H1 (cell line): ENCODE measurements around the gene SHANK2. TPM values are rescaled to one million over a fixed set of nuclear protein-coding genes. Genes with fewer than 3 reads are reported as not detected.

ENCODE experiments used
- CTCF ChIA-PET: fragments of 300-600 bp; sonication (Branson Sonifier 250); formaldehyde crosslinking; loops from one replicate; lab custom pipeline; 2021; ENCODE audit not compliant: partially characterized antibody; lab: Charles Lee
- POLR2A ChIA-PET: fragments of 300-600 bp; sonication (Branson Sonifier 250); formaldehyde crosslinking; loops from one replicate; lab custom pipeline; 2021; ENCODE audit warnings: inconsistent platforms; ENCODE audit not compliant: partially characterized antibody; lab: Charles Lee
- DNase-seq, 2 experiments: peaks; one replicate each; pipeline versions ENCODE4 v3.0.0 to v3.0.0-alpha.2; 2010 to 2022; ENCODE audit warnings: low spot score in 2 of 2, low read depth in 1 of 2, mixed read lengths in 1 of 2
- FAIRE-seq: peaks from 2 replicates; lab custom pipeline; 2011; peaks lifted over from hg19 to GRCh38; lab: Jason Lieb, UNC
- H2AFZ ChIP-seq: 2 replicates; pipeline ENCODE4 v1.8.1; 2012; ENCODE audit warnings: low read length, inconsistent platforms
- H2AK5ac ChIP-seq: 2 replicates; pipeline ENCODE4 v1.6.1; 2013; ENCODE audit warnings: low read depth, low read length
- H2BK120ac ChIP-seq: replicated peaks from 2 replicates; pipeline ENCODE3; 2013; ENCODE audit warnings: low read depth, low read length, inconsistent platforms
- H2BK12ac ChIP-seq: 2 replicates; pipeline ENCODE4 v1.6.1; 2013; ENCODE audit warnings: low read depth, low read length
- H2BK15ac ChIP-seq: 2 replicates; pipeline ENCODE4 v1.6.1; 2013; ENCODE audit warnings: low read length
- H2BK20ac ChIP-seq: 2 replicates; pipeline ENCODE4 v1.6.1; 2013; ENCODE audit warnings: low read length
- H2BK5ac ChIP-seq: 2 replicates; pipeline ENCODE4 v1.6.1; 2013; ENCODE audit warnings: low read depth, low read length
- H3K14ac ChIP-seq: 2 replicates; pipeline ENCODE4 v1.6.1; 2013; ENCODE audit warnings: inconsistent platforms; ENCODE audit not compliant: insufficient read length
- H3K18ac ChIP-seq: 2 replicates; pipeline ENCODE4 v1.6.1; 2013; ENCODE audit warnings: low read length; ENCODE audit errors: extremely low read depth
- H3K23ac ChIP-seq: 2 replicates; pipeline ENCODE4 v1.6.1; 2013; ENCODE audit warnings: inconsistent platforms; ENCODE audit not compliant: insufficient read length
- H3K23me2 ChIP-seq: 2 replicates; pipeline ENCODE4 v1.6.1; 2013; ENCODE audit warnings: low read depth, low read length
- H3K27ac ChIP-seq: 2 replicates; pipeline ENCODE4 v1.6.1; 2011; ENCODE audit warnings: low read depth, low read length, inconsistent platforms
- H3K27me3 ChIP-seq, 4 experiments: replicated peaks in 1 of 4; 1 replicate in 1 of 4; 2 replicates in 3 of 4; pipeline versions ENCODE4 v1.6.1 to v1.8.1; 2011 to 2013; ENCODE audit warnings: low read length in 3 of 4, mild to moderate bottlenecking in 3 of 4, inconsistent platforms in 2 of 4, mixed read lengths in 2 of 4, moderate library complexity in 1 of 4; ENCODE audit not compliant: control insufficient read depth in 3 of 4, insufficient read depth in 3 of 4; ENCODE audit errors: extremely low read depth in 1 of 4
- H3K36me3 ChIP-seq, 4 experiments: 2 replicates each; pipeline versions ENCODE4 v1.6.1 to v1.8.1; 2011 to 2013; ENCODE audit warnings: mild to moderate bottlenecking in 4 of 4, low read length in 3 of 4, moderate library complexity in 2 of 4, control low read depth in 1 of 4, inconsistent platforms in 1 of 4; ENCODE audit not compliant: insufficient read depth in 4 of 4, control insufficient read depth in 2 of 4
- H3K4ac ChIP-seq: replicated peaks from 2 replicates; pipeline ENCODE3; 2013; ENCODE audit warnings: low read length, low read depth, mixed read lengths, inconsistent platforms; ENCODE audit not compliant: insufficient read length
- H3K4me1 ChIP-seq, 4 experiments: replicated peaks in 1 of 4; 1 replicate in 1 of 4; 2 replicates in 3 of 4; pipeline versions ENCODE4 v1.6.1 to v1.8.1; 2011 to 2013; ENCODE audit warnings: low read length in 3 of 4, inconsistent platforms in 2 of 4, mixed read lengths in 1 of 4; ENCODE audit not compliant: insufficient read depth in 4 of 4, control insufficient read depth in 3 of 4
- H3K4me2 ChIP-seq, 2 experiments: 2 replicates each; pipeline versions ENCODE4 v1.6.1 to v1.8.1; 2011 to 2013; ENCODE audit warnings: low read depth in 2 of 2, low read length in 2 of 2, control low read depth in 1 of 2, inconsistent platforms in 1 of 2, mild to moderate bottlenecking in 1 of 2; ENCODE audit not compliant: insufficient read depth in 1 of 2
- H3K4me3 ChIP-seq, 4 experiments: fragments of 200-600, 300-600 bp in 1 of 4; sonication (generic), shearing (Covaris generic), sonication (Bioruptor Twin) in 1 of 4; 2 replicates each; pipeline versions ENCODE4 v1.5.1 to v1.8.1; 2011 to 2016; ENCODE audit warnings: low read length in 4 of 4, low read depth in 3 of 4, control low read depth in 2 of 4, inconsistent platforms in 2 of 4, mild to moderate bottlenecking in 2 of 4, mixed read lengths in 1 of 4, moderate library complexity in 1 of 4; ENCODE audit not compliant: insufficient read depth in 2 of 4; ENCODE audit errors: extremely low read depth in 1 of 4
- H3K56ac ChIP-seq: replicated peaks from 2 replicates; pipeline ENCODE3; 2013; ENCODE audit warnings: low read depth, mild to moderate bottlenecking, mixed read lengths, low read length, inconsistent platforms; ENCODE audit not compliant: insufficient read length
- H3K79me1 ChIP-seq: 2 replicates; pipeline ENCODE4 v1.6.1; 2013; ENCODE audit warnings: low read depth, low read length, control low read depth
- H3K79me2 ChIP-seq, 2 experiments: 2 replicates each; pipeline versions ENCODE4 v1.6.1 to v1.8.1; 2012 to 2013; ENCODE audit warnings: low read length in 2 of 2, mild to moderate bottlenecking in 2 of 2, inconsistent platforms in 1 of 2; ENCODE audit not compliant: insufficient read depth in 2 of 2, control insufficient read depth in 1 of 2
- H3K9ac ChIP-seq, 4 experiments: replicated peaks in 1 of 4; 1 replicate in 1 of 4; 2 replicates in 3 of 4; pipeline versions ENCODE4 v1.6.1 to v1.8.1; 2011 to 2013; ENCODE audit warnings: low read depth in 3 of 4, low read length in 3 of 4, control low read depth in 2 of 4, mild to moderate bottlenecking in 2 of 4, moderate library complexity in 2 of 4, inconsistent platforms in 1 of 4; ENCODE audit errors: extremely low read depth in 1 of 4
- H3K9me3 ChIP-seq, 2 experiments: 2 replicates each; pipeline versions ENCODE4 v1.6.1 to v1.8.1; 2012 to 2013; ENCODE audit warnings: mild to moderate bottlenecking in 2 of 2, moderate library complexity in 2 of 2, control low read depth in 1 of 2, inconsistent platforms in 1 of 2, low read depth in 1 of 2, low read length in 1 of 2, mixed read lengths in 1 of 2; ENCODE audit not compliant: insufficient read depth in 2 of 2
- H4K20me1 ChIP-seq, 2 experiments: replicated peaks in 1 of 2; 2 replicates each; pipeline versions ENCODE3 to v1.8.1; 2011 to 2013; ENCODE audit warnings: inconsistent platforms in 2 of 2, low read length in 2 of 2, mild to moderate bottlenecking in 1 of 2; ENCODE audit not compliant: insufficient read depth in 2 of 2, control insufficient read depth in 1 of 2
- H4K5ac ChIP-seq: 2 replicates; pipeline ENCODE4 v1.6.1; 2013; ENCODE audit warnings: low read length, low read depth, mixed read lengths, inconsistent platforms; ENCODE audit not compliant: insufficient read length
- H4K8ac ChIP-seq: 2 replicates; pipeline ENCODE4 v1.8.0; 2013; ENCODE audit warnings: mild to moderate bottlenecking, moderate library complexity, low read length, inconsistent platforms; ENCODE audit not compliant: insufficient read depth; ENCODE audit errors: extremely low read depth
- H4K91ac ChIP-seq: replicated peaks from 2 replicates; pipeline ENCODE3; 2013; ENCODE audit warnings: low read length, mixed read lengths, inconsistent platforms; ENCODE audit not compliant: insufficient read length
- ASH2L ChIP-seq: fragments of 200-600, 300-600 bp; sonication (generic); IDR thresholded peaks from one replicate; pipeline ENCODE4 v1.7.1; 2017; ENCODE audit warnings: low read length
- BACH1 ChIP-seq: IDR thresholded peaks from 2 replicates; pipeline ENCODE4 v1.6.1; 2012; ENCODE audit warnings: low read length, improper control_type of control experiment
- CEBPB ChIP-seq: IDR thresholded peaks from 2 replicates; pipeline ENCODE4 v1.6.1; 2012; ENCODE audit warnings: low read depth, low read length
- HDAC6 ChIP-seq: IDR thresholded peaks from one replicate; pipeline ENCODE4 v1.7.1; 2012; ENCODE audit warnings: low read depth, mild to moderate bottlenecking, inconsistent platforms, low read length, moderate library complexity
- MAFK ChIP-seq: IDR thresholded peaks from 2 replicates; pipeline ENCODE4 v1.6.1; 2012; ENCODE audit warnings: low read depth, mild to moderate bottlenecking, improper control_type of control experiment, low read length
- RBBP5 ChIP-seq: IDR thresholded peaks from 2 replicates; pipeline ENCODE4 v1.7.1; 2012; ENCODE audit warnings: low read depth, mild to moderate bottlenecking, inconsistent platforms, low read length, moderate library complexity, borderline replicate concordance
- RNF2 ChIP-seq: fragments of 200-900, 300-1000 bp; sonication (generic); IDR thresholded peaks from 2 replicates; pipeline ENCODE4 v1.7.1; 2016; ENCODE audit warnings: borderline replicate concordance, low read depth, mild to moderate bottlenecking, antibody characterized with exemption, low read length; ENCODE audit not compliant: poor library complexity, severe bottlenecking; ENCODE audit errors: missing control alignments
- SAP30 ChIP-seq: fragments of 300-600 bp; sonication (generic); IDR thresholded peaks from 2 replicates; pipeline ENCODE4 v1.7.1; 2012; ENCODE audit warnings: low read length, moderate library complexity, mild to moderate bottlenecking, inconsistent platforms; ENCODE audit not compliant: insufficient read depth, insufficient replicate concordance
- SUZ12 ChIP-seq: fragments of 200-600 bp; sonication (generic); IDR thresholded peaks from 2 replicates; pipeline ENCODE4 v1.6.1; 2012; ENCODE audit warnings: mild to moderate bottlenecking, inconsistent platforms, low read length, moderate library complexity, mixed read lengths
- TAF7 ChIP-seq: optimal IDR thresholded peaks from 2 replicates; pipeline ENCODE3; 2011; ENCODE audit warnings: low read depth, mild to moderate bottlenecking, inconsistent platforms, low read length, moderate library complexity, borderline replicate concordance
- TEAD4 ChIP-seq: IDR thresholded peaks from 2 replicates; pipeline ENCODE4 v1.6.1; 2012; ENCODE audit warnings: low read depth, low read length, inconsistent platforms, mixed read lengths
- WGBS, 2 experiments: shearing (Covaris generic) in 1 of 2; methylation state at CpG; one replicate each; pipeline versions ENCODE4 v1.1.6 to v1.1.7; 2013 to 2015; ENCODE audit warnings: low lambda C conversion rate in 2 of 2, mixed read lengths in 2 of 2, inconsistent platforms in 1 of 2, low coverage in 1 of 2, missing lambda C conversion rate in 1 of 2; ENCODE audit not compliant: insufficient replicate concordance in 2 of 2, insufficient coverage in 1 of 2, insufficient read length in 1 of 2; ENCODE audit errors: extremely low coverage in 1 of 2, missing lambda C conversion rate in 1 of 2; 5-methylcytosine and 5-hydroxymethylcytosine counted together
- polyA plus RNA-seq, 7 experiments: library from polyadenylated mRNA; depleted of rRNA in 3 of 7; stranded (reverse) in 5 of 7; unstranded in 2 of 7; fragments of >200 nt in 5 of 7; fragments of 200-250 nt in 2 of 7; gene quantifications; 1 replicate in 5 of 7; 2 replicates in 1 of 7; 4 replicates in 1 of 7; pipeline versions ENCODE4 v1.2.1 to v1.2.3, GENCODE V29; 2011 to 2013; ENCODE audit warnings: missing spikeins in 2 of 7, mixed read lengths in 2 of 7
- total RNA-seq: library from RNA; stranded (reverse); fragmentation: NEBNext Ultra II Directional; extraction: Animal tissue kit (Norgen Biotek cat#: 25700); gene quantifications from 2 replicates; pipeline ENCODE4 v1.2.1, GENCODE V29; 2021

The SHANK2 gene
- total and polyA plus RNA-seq, 2 of the 8 experiments (the other 6 are each of a cell fraction or from before 2014, with no cell fraction given): 10.1 to 54.2 TPM

DNA sequence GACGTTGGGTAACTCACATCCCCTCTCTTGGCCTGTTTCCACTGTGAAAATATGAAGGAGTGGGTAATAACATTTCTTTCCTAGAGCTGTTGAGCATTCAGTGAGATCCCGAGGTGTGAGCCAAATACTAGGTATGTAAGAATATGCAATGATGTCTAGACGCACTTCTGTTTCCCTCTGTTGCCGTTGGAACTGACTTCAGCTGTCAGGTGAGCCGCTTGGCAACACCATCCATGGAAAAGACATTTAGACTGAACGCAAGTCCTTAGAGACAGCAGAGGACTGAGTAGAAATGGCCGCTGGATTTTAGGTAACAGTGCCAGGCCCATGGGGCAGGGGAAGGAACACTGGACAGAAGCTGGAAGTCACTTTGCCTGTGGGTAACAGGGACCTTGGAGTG, 29.5 kb upstream of the SHANK2 start:
- no peak overlapping the region for H3K18ac ChIP-seq
- H3K79me1 ChIP-seq: no peaks in the 10 kb centered on the region
- H4K5ac ChIP-seq: no peak overlapping the region
- H3K9ac ChIP-seq: no peak overlapping the region
- 84% methylated on average over 7 of the region's 7 CpGs; no CpG with 5 or more reads in 1 of the 2 experiments for WGBS, 2 experiments
- H3K27ac ChIP-seq: no peak overlapping the region
- no peak overlapping the region for H3K4ac ChIP-seq
- H3K4me2 ChIP-seq: no peak overlapping the region
- H2BK5ac ChIP-seq: no peak overlapping the region
- H3K4me1 ChIP-seq: peaks cover 0 to 3% (median 0%) of the 10 kb centered on the region in 4 experiments; a peak in 2 of 7 replicates
- H4K20me1 ChIP-seq: no peaks in the 10 kb centered on the region
- H3K23ac ChIP-seq: no peak overlapping the region
- no peaks in the 10 kb centered on the region for H3K36me3 ChIP-seq
- ChIA-PET CTCF (interaction anchor here (0.9 to 1.5 kb wide), 4 partner anchors 16 to 166 kb away, joined by 3 to 5 read pairs (median 4); no protein-coding TSS in a partner anchor), POLR2A (interaction anchor here (1.1 kb wide), 1 partner anchor 35 kb away, joined by 4 read pairs; no protein-coding TSS in a partner anchor)
- no peak overlapping the region for H2AFZ ChIP-seq
- no peak overlapping the region for H2BK120ac ChIP-seq
- no peaks in the 10 kb centered on the region for H3K23me2 ChIP-seq
- no peaks in the 10 kb centered on the region for H3K79me2 ChIP-seq
- H3K4me3 ChIP-seq: no peak overlapping the region
- H4K8ac ChIP-seq: no peak overlapping the region
- no peak overlapping the region for H2BK15ac ChIP-seq
- H3K9me3 ChIP-seq: no peaks in the 10 kb centered on the region
- FAIRE-seq (no peak), DNase-seq (no peak)
- no peak overlapping the region for H2AK5ac ChIP-seq
- TF ChIP-seq SAP30 (no peak), MAFK (no peak), HDAC6 (no peak), CEBPB (no peak), RBBP5 (no peak), ASH2L (no peak), SUZ12 (no peak), RNF2 (no peak), TAF7 (no peak), BACH1 (no peak), TEAD4 (no peak)
- no peak overlapping the region for H2BK20ac ChIP-seq
- no peaks in the 10 kb centered on the region; a peak in 2 of 7 replicates for H3K27me3 ChIP-seq
- H2BK12ac ChIP-seq: no peak overlapping the region
- H3K14ac ChIP-seq: no peak overlapping the region
- no peak overlapping the region for H3K56ac ChIP-seq
- no peak overlapping the region for H4K91ac ChIP-seq
